UCSD-AML1 (cell line): Measurements from ENCODE around the gene ASB9.
"Not testable (repeated sequence)": the region's sequence is repeated elsewhere in the genome, so short reads cannot be mapped to it uniquely, and the experiment has no call there.

Experiments used
- DNase-seq: peaks from one replicate; lab custom pipeline; 2025; ENCODE audit not compliant: unreplicated experiment; lab: John Stamatoyannopoulos, UW

Gene ASB9

GRCh38 chrX:15242899-15243555 is 26.9 kb downstream of the ASB9 start:
- DNase-seq = no peak

GRCh38 chrX:15241301-15241700 is 28.6 kb downstream of the ASB9 start:
- no peak for DNase-seq

- DNase-seq = no peak
Measured at GRCh38 chrX:15240414-15240813, 29.5 kb downstream of the ASB9 start.

- no peak for DNase-seq
Measured at GRCh38 chrX:15236146-15236545, 33.7 kb downstream of the ASB9 start.

GRCh38 chrX:15235001-15235400 is 34.9 kb downstream of the ASB9 start:
- no peak for DNase-seq

- no peak for DNase-seq
Measured at GRCh38 chrX:15233416-15234015, 36.4 kb downstream of the ASB9 start.

GRCh38 chrX:15224747-15225146 is 45.1 kb downstream of the ASB9 start:
- no peak for DNase-seq

GRCh38 chrX:15221321-15221720 is 48.6 kb downstream of the ASB9 start:
- no peak for DNase-seq

GRCh38 chrX:15217161-15217560 is 52.7 kb downstream of the ASB9 start:
- no peak for DNase-seq

- no peak for DNase-seq
Measured at GRCh38 chrX:15216280-15216679, 53.6 kb downstream of the ASB9 start.

GRCh38 chrX:15215366-15215765 is 54.5 kb downstream of the ASB9 start:
- DNase-seq = no peak

- no peak for DNase-seq
Measured at GRCh38 chrX:15214588-15214987, 55.3 kb downstream of the ASB9 start.

- no peak for DNase-seq
Measured at GRCh38 chrX:15209096-15209495, 60.8 kb downstream of the ASB9 start.

- no peak for DNase-seq
Measured at GRCh38 chrX:15207994-15208393, 61.9 kb downstream of the ASB9 start.

GRCh38 chrX:15207384-15207783 is 62.5 kb downstream of the ASB9 start:
- DNase-seq = no peak

GRCh38 chrX:15206306-15206705 is 63.6 kb downstream of the ASB9 start:
- no peak for DNase-seq

- DNase-seq = no peak
Measured at GRCh38 chrX:15204130-15204751, 65.6 kb downstream of the ASB9 start.

GRCh38 chrX:15203694-15204093 is 66.2 kb downstream of the ASB9 start:
- DNase-seq = no peak

- DNase-seq = no peak
Measured at GRCh38 chrX:15202454-15203177, 67.3 kb downstream of the ASB9 start.

GRCh38 chrX:15200871-15201270 is 69.0 kb downstream of the ASB9 start:
- no peak for DNase-seq

GRCh38 chrX:15198608-15199202 is 71.2 kb downstream of the ASB9 start:
- not testable (repeated sequence) for DNase-seq

GRCh38 chrX:15194146-15194545 is 75.7 kb downstream of the ASB9 start:
- no peak for DNase-seq
